Activated CD4-positive, alpha-beta memory T cell treated with anti-CD3 and anti-CD28 coated beads, Interleukin-2, amount 10 ng/mL, durations not matched to agents 7 days and 5 days (primary cell): ENCODE measurements around the gene NQO2. TPM values are rescaled to one million over a fixed set of nuclear protein-coding genes. Genes with fewer than 3 reads are reported as not detected.
"Not testable (repeated sequence)": the region's sequence is repeated elsewhere in the genome, so short reads cannot be mapped to it uniquely, and the experiment has no call there.

ENCODE experiments used
- CTCF ChIA-PET: fragments of 350-600 bp; sonication (Branson Sonifier 250); formaldehyde crosslinking; loops from one replicate; lab custom pipeline; 2021; ENCODE audit warnings: antibody characterized with exemption, inconsistent platforms; lab: Charles Lee
- POLR2A ChIA-PET: fragments of 350-600 bp; sonication (Branson Sonifier 250); formaldehyde crosslinking; loops from one replicate; lab custom pipeline; 2021; ENCODE audit warnings: antibody characterized with exemption; lab: Charles Lee
- DNase-seq: peaks from one replicate; pipeline ENCODE4 v3.0.0-alpha.2; 2020
- H3K27ac Mint-ChIP-seq: one replicate; pipeline ENCODE4 v1.8.0; 2021; ENCODE audit warnings: mild to moderate bottlenecking, mixed read lengths
- H3K27me3 Mint-ChIP-seq: one replicate; pipeline ENCODE4 v1.8.0; 2021; ENCODE audit warnings: mixed read lengths
- H3K36me3 Mint-ChIP-seq: one replicate; pipeline ENCODE4 v1.8.0; 2021; ENCODE audit warnings: low read depth, mixed read lengths
- H3K4me1 Mint-ChIP-seq: one replicate; pipeline ENCODE4 v1.8.0; 2021; ENCODE audit warnings: mixed read lengths
- H3K4me3 Mint-ChIP-seq: one replicate; pipeline ENCODE4 v1.8.0; 2021; ENCODE audit warnings: mild to moderate bottlenecking, mixed read lengths
- H3K9me3 Mint-ChIP-seq: one replicate; pipeline ENCODE4 v1.8.0; 2021; ENCODE audit warnings: mixed read lengths
- total RNA-seq, 2 experiments: library from RNA; stranded (reverse); gene quantifications; one replicate each; pipeline ENCODE4 v1.2.3, GENCODE V29; 2021

The NQO2 gene
- total RNA-seq, 2 experiments from 2014 or later: 37.7 to 38.4 TPM

- H3K27me3 Mint-ChIP-seq, H3K4me3 Mint-ChIP-seq, DNase-seq, H3K9me3 Mint-ChIP-seq, H3K27ac Mint-ChIP-seq: not testable (repeated sequence)
- H3K36me3 Mint-ChIP-seq: peaks cover 55% of the 10 kb centered on the region
- ChIA-PET CTCF (interaction anchor here (0.9 to 1.9 kb wide), 3 partner anchors 18 to 20 kb away, joined by 3 to 11 read pairs (median 8); no protein-coding TSS in a partner anchor), POLR2A (interaction anchor here (1.3 to 4.8 kb wide), 2 partner anchors 20 to 33 kb away, joined by 7 to 19 read pairs; no protein-coding TSS in a partner anchor)
- H3K4me1 Mint-ChIP-seq: peaks cover 64% of the 10 kb centered on the region
Measured at GRCh38 chr6:3020976-3021598, 21.4 kb downstream of the NQO2 start.

- peaks cover 4% of the 10 kb centered on the region for H3K9me3 Mint-ChIP-seq
- ChIA-PET CTCF (interaction anchor here (1.0 to 6.0 kb wide), 3 partner anchors 22 to 31 kb away, joined by 4 to 50 read pairs (median 7); partner anchors contain the start of gene NQO2), POLR2A (interaction anchor here (0.5 to 6.4 kb wide), 13 partner anchors 9 to 998 kb away, joined by 3 to 91 read pairs (median 5); partner anchors contain the start of genes NQO2 and RIPK1)
- peaks cover 39% of the 10 kb centered on the region for H3K36me3 Mint-ChIP-seq
- H3K27me3 Mint-ChIP-seq: no peaks in the 10 kb centered on the region
- DNase-seq: peak; percentile 61
- peaks cover 77% of the 10 kb centered on the region for H3K4me1 Mint-ChIP-seq
- H3K27ac Mint-ChIP-seq: peak overlapping the region; percentile 98
- peak overlapping the region; percentile 90 for H3K4me3 Mint-ChIP-seq
Measured at GRCh38 chr6:3022765-3023662, 23.3 kb downstream of the NQO2 start.

- peaks cover 78% of the 10 kb centered on the region for H3K4me1 Mint-ChIP-seq
- H3K4me3 Mint-ChIP-seq: peak overlapping the region; percentile 90
- peak; percentile 94 for DNase-seq
Measured at GRCh38 chr6:3023663-3024483, 24.2 kb downstream of the NQO2 start.

GRCh38 chr6:3026791-3027626 is 27.3 kb downstream of the NQO2 start:
- ChIA-PET CTCF (interaction anchor here (1.0 to 6.0 kb wide), 8 partner anchors 10 to 225 kb away, joined by 3 to 50 read pairs (median 4); partner anchors contain the start of gene NQO2), POLR2A (interaction anchor here (0.6 to 6.4 kb wide), 13 partner anchors 9 to 87 kb away, joined by 3 to 91 read pairs (median 5); partner anchors contain the start of genes NQO2 and RIPK1)
- peak; percentile 63 for DNase-seq
- Mint-ChIP-seq H3K4me1 (peaks cover 64% of the 10 kb centered on the region), H3K27ac (peak overlapping the region; percentile 98), H3K4me3 (peak overlapping the region; percentile 49), H3K27me3 (peaks cover 6% of the 10 kb centered on the region), H3K36me3 (peaks cover 12% of the 10 kb centered on the region), H3K9me3 (no peaks in the 10 kb centered on the region)

More at GRCh38 chr6:3023663-3024483, 24.2 kb downstream of the NQO2 start:
- peak overlapping the region; percentile 98 for H3K27ac Mint-ChIP-seq
- H3K36me3 Mint-ChIP-seq: peaks cover 34% of the 10 kb centered on the region
- ChIA-PET CTCF (interaction anchor here (0.6 to 6.0 kb wide), 4 partner anchors 23 to 37 kb away, joined by 3 to 50 read pairs (median 6); partner anchors contain the start of gene NQO2), POLR2A (interaction anchor here (0.5 to 6.4 kb wide), 13 partner anchors 8 to 997 kb away, joined by 3 to 91 read pairs (median 5); partner anchors contain the start of genes NQO2 and RIPK1)
- peaks cover 4% of the 10 kb centered on the region for H3K9me3 Mint-ChIP-seq
- H3K27me3 Mint-ChIP-seq: no peaks in the 10 kb centered on the region

GRCh38 chr6:3028156-3028555 is 28.5 kb downstream of the NQO2 start:
- H3K27ac Mint-ChIP-seq, H3K9me3 Mint-ChIP-seq, DNase-seq, H3K27me3 Mint-ChIP-seq, H3K4me3 Mint-ChIP-seq, H3K36me3 Mint-ChIP-seq: not testable (repeated sequence)
- peaks cover 57% of the 10 kb centered on the region for H3K4me1 Mint-ChIP-seq
- ChIA-PET POLR2A (interaction anchor here (0.7 to 6.4 kb wide), 5 partner anchors 10 to 38 kb away, joined by 3 to 91 read pairs (median 5); partner anchors contain the start of gene NQO2), CTCF (interaction anchor here (0.6 to 1.3 kb wide), 4 partner anchors 28 to 237 kb away, joined by 3 to 5 read pairs (median 4); no protein-coding TSS in a partner anchor)

- H3K27me3 Mint-ChIP-seq: peaks cover 20% of the 10 kb centered on the region
- DNase-seq: no peak
- CTCF ChIA-PET: interaction anchor here (0.7 kb wide), 1 partner anchor 263 kb away, joined by 3 read pairs; no protein-coding TSS in a partner anchor
Measured at GRCh38 chr6:3031857-3032640, 32.4 kb downstream of the NQO2 start.

GRCh38 chr6:3032986-3033385 is 33.3 kb downstream of the NQO2 start:
- POLR2A ChIA-PET: no interaction called here
- Mint-ChIP-seq H3K9me3 (peaks cover 3% of the 10 kb centered on the region), H3K4me3 (no peak overlapping the region), H3K27ac (no peak overlapping the region), H3K27me3 (peaks cover 27% of the 10 kb centered on the region), H3K36me3 (peaks cover 3% of the 10 kb centered on the region), H3K4me1 (peaks cover 13% of the 10 kb centered on the region)
- CTCF ChIA-PET: no interaction called here
- DNase-seq: no peak

More at GRCh38 chr6:3031857-3032640, 32.4 kb downstream of the NQO2 start:
- Mint-ChIP-seq H3K9me3 (peaks cover 3% of the 10 kb centered on the region), H3K27ac (no peak overlapping the region), H3K36me3 (peaks cover 3% of the 10 kb centered on the region), H3K4me3 (no peak overlapping the region), H3K4me1 (peaks cover 19% of the 10 kb centered on the region)
- POLR2A ChIA-PET: interaction anchor here (0.6 to 1.2 kb wide), 3 partner anchors 9 to 47 kb away, joined by 3 to 4 read pairs (median 3); no protein-coding TSS in a partner anchor

GRCh38 chr6:3033652-3034051 is 34.0 kb downstream of the NQO2 start:
- CTCF ChIA-PET: no interaction called here
- peaks cover 3% of the 10 kb centered on the region for H3K9me3 Mint-ChIP-seq
- H3K27ac Mint-ChIP-seq: no peak overlapping the region
- peaks cover 8% of the 10 kb centered on the region for H3K4me1 Mint-ChIP-seq
- H3K27me3 Mint-ChIP-seq: peaks cover 27% of the 10 kb centered on the region
- no peak for DNase-seq
- no peak overlapping the region for H3K4me3 Mint-ChIP-seq
- POLR2A ChIA-PET: no interaction called here
- H3K36me3 Mint-ChIP-seq: peaks cover 3% of the 10 kb centered on the region

GRCh38 chr6:3035397-3035796 is 35.7 kb downstream of the NQO2 start:
- Mint-ChIP-seq H3K4me3 (no peak overlapping the region), H3K36me3 (peaks cover 3% of the 10 kb centered on the region), H3K9me3 (peaks cover 3% of the 10 kb centered on the region), H3K27me3 (peaks cover 24% of the 10 kb centered on the region), H3K27ac (no peak overlapping the region), H3K4me1 (peaks cover 6% of the 10 kb centered on the region)
- ChIA-PET CTCF (interaction anchor here (0.6 kb wide), 1 partner anchor 10 kb away, joined by 3 read pairs; no protein-coding TSS in a partner anchor), POLR2A (interaction anchor here (2.1 kb wide), 1 partner anchor 9 kb away, joined by 7 read pairs; no protein-coding TSS in a partner anchor)
- DNase-seq: no peak

- Mint-ChIP-seq H3K4me3 (no peak overlapping the region), H3K27me3 (peaks cover 22% of the 10 kb centered on the region), H3K27ac (no peak overlapping the region), H3K36me3 (peaks cover 3% of the 10 kb centered on the region), H3K4me1 (peaks cover 1% of the 10 kb centered on the region), H3K9me3 (peaks cover 3% of the 10 kb centered on the region)
- ChIA-PET POLR2A (interaction anchor here (2.1 to 2.9 kb wide), 2 partner anchors 11 to 13 kb away, joined by 7 to 15 read pairs; no protein-coding TSS in a partner anchor), CTCF (no interaction called here)
- no peak for DNase-seq
Measured at GRCh38 chr6:3036861-3037637, 37.4 kb downstream of the NQO2 start.
